HepG2 (cell line): ENCODE results near the gene NTM. TPM values are rescaled to one million over a fixed set of nuclear protein-coding genes. Genes with fewer than 3 reads are reported as not detected.

ENCODE experiments used
- ATAC-seq: fragments of 200-7000 bp; cut with Tn5 transposase; 3 replicates; pipeline ENCODE4 v1.9.1; 2020; ENCODE audit warnings: mild to moderate bottlenecking, moderate library complexity
- BruUV-seq: library from RNA; stranded (reverse); fragments of 400-500 nt; replicated peaks from 2 replicates; lab custom pipeline; 2021; lab: Mats Ljungman, UMichigan
- CTCF ChIA-PET: fragments of 300-600 bp; formaldehyde crosslinking; extraction: SDS; loops from one replicate; lab custom pipeline; 2021; ENCODE audit warnings: low total read pairs, inconsistent platforms, low intra/inter-chr PET ratio; lab: Yijun Ruan, JAX
- POLR2A ChIA-PET: fragments of 350-600 bp; sonication (Branson Sonifier 250); formaldehyde crosslinking; loops from one replicate; lab custom pipeline; 2020; ENCODE audit warnings: antibody characterized with exemption, inconsistent platforms; lab: Yijun Ruan, JAX
- DNase-seq: peaks from one replicate; pipeline ENCODE4 v3.0.0-alpha.2; 2015; ENCODE audit warnings: low spot score
- FAIRE-seq: peaks from 3 replicates; lab custom pipeline; 2011; peaks lifted over from hg19 to GRCh38; lab: Jason Lieb, UNC
- H2AFZ ChIP-seq: one replicate; pipeline ENCODE4 v1.6.1; 2011; ENCODE audit warnings: low read length, inconsistent platforms
- H3K27ac ChIP-seq: fragments of 300-600 bp; 3 replicates; pipeline ENCODE4 v1.8.0; 2011; ENCODE audit warnings: mixed run types, mild to moderate bottlenecking, mixed read lengths, low read length, inconsistent platforms; ENCODE audit not compliant: insufficient read depth; ENCODE audit errors: extremely low read length
- H3K27me3 ChIP-seq, 2 experiments: fragments of 200-600 bp in 1 of 2; 2 replicates in 1 of 2; 3 replicates in 1 of 2; pipeline versions ENCODE4 v1.6.0 to v1.8.0; 2011; ENCODE audit warnings: low read length in 2 of 2, mild to moderate bottlenecking in 2 of 2, moderate library complexity in 2 of 2, inconsistent platforms in 1 of 2; ENCODE audit not compliant: insufficient read depth in 2 of 2, control insufficient read depth in 1 of 2
- H3K36me3 ChIP-seq, 2 experiments: fragments of 200-600 bp in 1 of 2; replicated peaks in 1 of 2; 2 replicates in 1 of 2; 3 replicates in 1 of 2; pipeline versions ENCODE4 v1.5.1 to v1.8.0; 2011; ENCODE audit warnings: low read length in 2 of 2, inconsistent platforms in 1 of 2; ENCODE audit not compliant: insufficient read depth in 2 of 2, control insufficient read depth in 1 of 2
- H3K4me1 ChIP-seq: 2 replicates; pipeline ENCODE4 v1.5.1; 2012; ENCODE audit warnings: low read length, inconsistent platforms; ENCODE audit not compliant: insufficient read depth
- H3K4me2 ChIP-seq: 2 replicates; pipeline ENCODE4 v1.6.0; 2011; ENCODE audit warnings: low read depth, low read length, inconsistent platforms
- H3K4me3 ChIP-seq, 3 experiments: fragments of 200-600 bp in 1 of 3; sonication (generic), shearing (Covaris generic) in 1 of 3; replicated peaks in 1 of 3; 2 replicates each; pipeline ENCODE4 v1.5.1; 2011 to 2016; ENCODE audit warnings: low read length in 3 of 3, inconsistent platforms in 2 of 3, low read depth in 2 of 3, mild to moderate bottlenecking in 2 of 3, control low read depth in 1 of 3, mixed read lengths in 1 of 3; ENCODE audit not compliant: insufficient read depth in 1 of 3
- H3K79me2 ChIP-seq: one replicate; pipeline ENCODE4 v1.6.1; 2011; ENCODE audit warnings: low read length, inconsistent platforms; ENCODE audit not compliant: insufficient read depth
- H3K9ac ChIP-seq: 2 replicates; pipeline ENCODE4 v1.6.0; 2011; ENCODE audit warnings: mild to moderate bottlenecking, low read depth, low read length, inconsistent platforms; ENCODE audit not compliant: insufficient read depth
- H3K9me3 ChIP-seq: 2 replicates; pipeline ENCODE4 v1.5.1; 2012; ENCODE audit warnings: mild to moderate bottlenecking, low read length
- H4K20me1 ChIP-seq: 2 replicates; pipeline ENCODE4 v1.6.0; 2011; ENCODE audit warnings: inconsistent platforms, mild to moderate bottlenecking, low read length, moderate library complexity; ENCODE audit not compliant: insufficient read depth
- CTCF ChIP-seq: sonication (generic); formaldehyde crosslinking; IDR thresholded peaks from 2 replicates; pipeline ENCODE4 v1.5.0; 2020; ENCODE audit warnings: mild to moderate bottlenecking, missing genetic modification reagents, moderate library complexity
- IKZF1 ChIP-seq: fragments of 450-650 bp; IDR thresholded peaks from 2 replicates; pipeline ENCODE4 v1.7.1; 2016
- MAFK ChIP-seq, 2 experiments: IDR thresholded peaks in 1 of 2; conservative IDR thresholded peaks in 1 of 2; 2 replicates each; pipeline ENCODE4 v1.6.1; 2011; ENCODE audit warnings: improper control_type of control experiment in 2 of 2, low read length in 2 of 2
- MNT ChIP-seq: fragments of 450-650 bp; IDR thresholded peaks from 2 replicates; pipeline ENCODE4 v1.6.1; 2016
- NFRKB ChIP-seq: fragments of 450-650 bp; IDR thresholded peaks from 2 replicates; pipeline ENCODE4 v1.6.1; 2017
- NONO ChIP-seq, 2 experiments: fragments of 450-650 bp in 1 of 2; sonication (generic) in 1 of 2; formaldehyde crosslinking in 1 of 2; IDR thresholded peaks in 1 of 2; conservative IDR thresholded peaks in 1 of 2; 2 replicates each; pipeline versions ENCODE4 v1.6.1 to v1.8.0; 2017 to 2022; ENCODE audit warnings: mild to moderate bottlenecking in 1 of 2, missing genetic modification reagents in 1 of 2, moderate library complexity in 1 of 2
- RAD21 ChIP-seq: fragments of 450-650 bp; formaldehyde crosslinking; IDR thresholded peaks from 2 replicates; pipeline ENCODE4 v1.5.0; 2020; ENCODE audit warnings: mild to moderate bottlenecking
- SMC3 ChIP-seq: IDR thresholded peaks from 2 replicates; pipeline ENCODE4 v1.6.1; 2011; ENCODE audit warnings: low read length, improper control_type of control experiment
- STAG1 ChIP-seq: sonication (generic); formaldehyde crosslinking; IDR thresholded peaks from 2 replicates; pipeline ENCODE4 v1.4.0; 2020; ENCODE audit warnings: missing genetic modification reagents
- TFAP4 ChIP-seq: sonication (generic); IDR thresholded peaks from 2 replicates; pipeline ENCODE4 v1.6.1; 2016; ENCODE audit warnings: low read depth, borderline replicate concordance
- ZFX ChIP-seq: sonication (generic); formaldehyde crosslinking; IDR thresholded peaks from 2 replicates; pipeline ENCODE4 v1.4.0; 2020; ENCODE audit warnings: mild to moderate bottlenecking, low read depth, missing genetic modification reagents, moderate library complexity
- ZNF282 ChIP-seq: fragments of 450-650 bp; IDR thresholded peaks from 2 replicates; pipeline ENCODE4 v1.6.1; 2018; ENCODE audit not compliant: partially characterized antibody
- WGBS: methylation state at CpG from one replicate; pipeline ENCODE4 v1.1.6; 2017; ENCODE audit warnings: low lambda C conversion rate; 5-methylcytosine and 5-hydroxymethylcytosine counted together
- in situ Hi-C: cut with HindIII; loops from 2 replicates; pipeline ENCODE4 v1.10.0; 2017; ENCODE audit warnings: low pct_unique_long_range_greater_than_20kb; ENCODE audit not compliant: extremely low pct_ligation_motif_present
- intact Hi-C: fragments of 100-400 bp; cut with micrococcal nuclease; formaldehyde crosslinking; loops from one replicate; pipeline ENCODE4 v1.10.0; 2022; ENCODE audit not compliant: unreplicated experiment
- polyA plus RNA-seq, 8 experiments: library from polyadenylated mRNA; depleted of rRNA in 3 of 8; stranded (reverse) in 7 of 8; unstranded in 1 of 8; fragments of >200 nt; fragmentation: Illumina TruSeq in 4 of 8; extraction: Trizol in 4 of 8; gene quantifications; 2 replicates each; pipeline versions ENCODE4 v1.2.1 to v1.2.3, GENCODE V29; 2011 to 2016; ENCODE audit warnings: low read depth in 4 of 8, missing spikeins in 1 of 8, mixed read lengths in 1 of 8; ENCODE audit not compliant: insufficient read depth in 1 of 8
- total RNA-seq, 5 experiments: library from RNA; depleted of rRNA; stranded (reverse); fragments of >200 nt; fragmentation: Illumina TruSeq; extraction: Trizol; gene quantifications; 2 replicates each; pipeline ENCODE4 v1.2.3, GENCODE V29; 2016; ENCODE audit warnings: low read depth in 1 of 5

Gene NTM
- total and polyA plus RNA-seq, 2 of the 13 experiments (the other 11 are each of a cell fraction or from before 2014, with no cell fraction given), result not detected

GRCh38 chr11:131867457-131868257, 497.2 kb downstream of the NTM start:
- peak; percentile 20 for DNase-seq
- Histone ChIP-seq H4K20me1 (no peaks in the 10 kb centered on the region), H2AFZ (no peak overlapping the region), H3K4me1 (no peaks in the 10 kb centered on the region), H3K79me2 (no peaks in the 10 kb centered on the region), H3K4me3 (no peak overlapping the region), H3K27me3 (peaks cover 0 to 14% of the 10 kb centered on the region in 2 experiments; a peak in 2 of 5 replicates), H3K36me3 (no peaks in the 10 kb centered on the region), H3K4me2 (no peak overlapping the region), H3K27ac (no peak overlapping the region), H3K9ac (no peak overlapping the region), H3K9me3 (no peaks in the 10 kb centered on the region)
- intact Hi-C loops (loop anchor here (10.0 kb wide), 1 partner anchor 1197 kb away; no protein-coding TSS in a partner anchor), in situ Hi-C loops (loop anchor here (10.0 to 25.0 kb wide), 4 partner anchors 157 to 1195 kb away; no protein-coding TSS in a partner anchor)
- BruUV-seq, result no TSS peak
- peak; percentile 39 for FAIRE-seq
- ChIA-PET POLR2A (no interaction called here), CTCF (interaction anchor here (1.2 to 2.2 kb wide), 2 partner anchors 161 to 1074 kb away, joined by 3 to 10 read pairs; no protein-coding TSS in a partner anchor)
- peak; percentile 91 for ATAC-seq
- WGBS, result 8% methylated on average over 6 of the region's 10 CpGs
- TF ChIP-seq IKZF1, result 0 out of 2 replicates have a peak, but pooled peaks have one; percentile 28
- TF ChIP-seq RAD21 (CRISPR knock-in tag), result peak; percentile 49
- TF ChIP-seq TFAP4, result peak; percentile 58; the same call in 1 of the 2 replicates
- peak; percentile 72 for TF ChIP-seq CTCF (CRISPR knock-in tag)
- peak; percentile 82 for TF ChIP-seq STAG1 (CRISPR knock-in tag)
- TF ChIP-seq ZFX (CRISPR knock-in tag), result no peak
- TF ChIP-seq SMC3, result peak; percentile 70; the same call in 1 of the 2 replicates
- 0 out of 2 replicates have a peak, but pooled peaks have one; percentile 71 for TF ChIP-seq NONO (IDR thresholded peaks at IDR 0.05)
- no peak for TF ChIP-seq NONO (CRISPR knock-in tag; conservative IDR thresholded peaks at IDR 0.05)
- no peak for TF ChIP-seq ZNF282
- TF ChIP-seq NFRKB, result peak; percentile 12; the same call in 1 of the 2 replicates
- no peak for TF ChIP-seq MAFK (conservative IDR thresholded peaks at IDR 0.05 in 1 of 2, IDR thresholded peaks at IDR 0.05 in 1 of 2; ENCODE audit: low read length in 2 of 2)
- TF ChIP-seq MNT, result 0 out of 2 replicates have a peak, but pooled peaks have one; percentile 9
